Measurements from ENCODE around the gene ZNF335.

DNA sequence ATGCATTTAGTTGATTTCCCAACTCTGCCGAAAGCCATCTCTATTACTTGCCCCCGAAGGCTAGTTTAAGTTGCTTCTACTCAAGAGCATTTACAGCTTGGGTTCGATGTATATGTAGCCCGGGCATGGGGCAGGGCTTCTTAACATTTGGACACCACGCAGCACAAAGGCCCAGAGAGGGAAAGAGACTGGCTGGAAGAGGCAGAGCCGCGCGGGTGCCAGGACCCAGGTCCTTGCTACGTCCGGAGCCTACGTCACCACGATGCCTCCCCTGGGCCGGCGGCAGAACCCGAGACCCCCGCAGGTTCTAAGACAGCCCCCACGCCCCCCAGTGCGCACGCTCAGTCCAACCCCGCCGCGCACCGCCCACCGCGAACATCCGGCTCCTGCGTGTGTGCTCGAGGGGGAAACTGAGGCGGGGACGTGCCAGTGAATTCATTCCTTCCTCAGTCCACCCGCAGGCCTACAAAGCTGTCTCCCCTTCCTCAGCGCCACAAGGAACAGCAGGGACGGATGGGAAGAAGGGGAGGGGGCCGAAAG, 37.9 kb downstream of the ZNF335 start:
- TF ChIP-seq, protein P1, sequence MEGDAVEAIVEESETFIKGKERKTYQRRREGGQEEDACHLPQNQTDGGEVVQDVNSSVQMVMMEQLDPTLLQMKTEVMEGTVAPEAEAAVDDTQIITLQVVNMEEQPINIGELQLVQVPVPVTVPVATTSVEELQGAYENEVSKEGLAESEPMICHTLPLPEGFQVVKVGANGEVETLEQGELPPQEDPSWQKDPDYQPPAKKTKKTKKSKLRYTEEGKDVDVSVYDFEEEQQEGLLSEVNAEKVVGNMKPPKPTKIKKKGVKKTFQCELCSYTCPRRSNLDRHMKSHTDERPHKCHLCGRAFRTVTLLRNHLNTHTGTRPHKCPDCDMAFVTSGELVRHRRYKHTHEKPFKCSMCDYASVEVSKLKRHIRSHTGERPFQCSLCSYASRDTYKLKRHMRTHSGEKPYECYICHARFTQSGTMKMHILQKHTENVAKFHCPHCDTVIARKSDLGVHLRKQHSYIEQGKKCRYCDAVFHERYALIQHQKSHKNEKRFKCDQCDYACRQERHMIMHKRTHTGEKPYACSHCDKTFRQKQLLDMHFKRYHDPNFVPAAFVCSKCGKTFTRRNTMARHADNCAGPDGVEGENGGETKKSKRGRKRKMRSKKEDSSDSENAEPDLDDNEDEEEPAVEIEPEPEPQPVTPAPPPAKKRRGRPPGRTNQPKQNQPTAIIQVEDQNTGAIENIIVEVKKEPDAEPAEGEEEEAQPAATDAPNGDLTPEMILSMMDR (conservative IDR thresholded peaks at IDR 0.05), result no peak
- no peak for TF ChIP-seq ZFX (IDR thresholded peaks at IDR 0.05)
